Measurements from ENCODE around the gene ZNF407. TPM values are rescaled to one million over a fixed set of nuclear protein-coding genes. Genes with fewer than 3 reads are reported as not detected.

ZNF407 gene
- total and polyA plus RNA-seq, 9 donors = 5.3 to 22.3 (median 18.7) TPM

- no peaks in the 10 kb centered on the region for H3K4me1 ChIP-seq (ENCODE audit: insufficient read depth)
- no peak overlapping the region for H3K27ac ChIP-seq
- intact Hi-C loops (cut with DNase I) = no loop called here
- H3K36me3 ChIP-seq = no peaks in the 10 kb centered on the region
- WGBS, 3 donors = 92 to 98% (median 96%) methylated on average over 9 of the region's 9 CpGs
- DNase-seq = no peak
- no peaks in the 10 kb centered on the region for H3K27me3 ChIP-seq
- TF ChIP-seq, protein P1, sequence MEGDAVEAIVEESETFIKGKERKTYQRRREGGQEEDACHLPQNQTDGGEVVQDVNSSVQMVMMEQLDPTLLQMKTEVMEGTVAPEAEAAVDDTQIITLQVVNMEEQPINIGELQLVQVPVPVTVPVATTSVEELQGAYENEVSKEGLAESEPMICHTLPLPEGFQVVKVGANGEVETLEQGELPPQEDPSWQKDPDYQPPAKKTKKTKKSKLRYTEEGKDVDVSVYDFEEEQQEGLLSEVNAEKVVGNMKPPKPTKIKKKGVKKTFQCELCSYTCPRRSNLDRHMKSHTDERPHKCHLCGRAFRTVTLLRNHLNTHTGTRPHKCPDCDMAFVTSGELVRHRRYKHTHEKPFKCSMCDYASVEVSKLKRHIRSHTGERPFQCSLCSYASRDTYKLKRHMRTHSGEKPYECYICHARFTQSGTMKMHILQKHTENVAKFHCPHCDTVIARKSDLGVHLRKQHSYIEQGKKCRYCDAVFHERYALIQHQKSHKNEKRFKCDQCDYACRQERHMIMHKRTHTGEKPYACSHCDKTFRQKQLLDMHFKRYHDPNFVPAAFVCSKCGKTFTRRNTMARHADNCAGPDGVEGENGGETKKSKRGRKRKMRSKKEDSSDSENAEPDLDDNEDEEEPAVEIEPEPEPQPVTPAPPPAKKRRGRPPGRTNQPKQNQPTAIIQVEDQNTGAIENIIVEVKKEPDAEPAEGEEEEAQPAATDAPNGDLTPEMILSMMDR (IDR thresholded peaks at IDR 0.05) = no peak
- TF ChIP-seq POLR2A (IDR thresholded peaks at IDR 0.05) = no peak
- no peaks in the 10 kb centered on the region for H3K9me3 ChIP-seq
- no peak overlapping the region for H3K4me3 ChIP-seq
These were observed 455.5 kb downstream of the ZNF407 start for GRCh38 chr18:75053028-75053629.

DNA sequence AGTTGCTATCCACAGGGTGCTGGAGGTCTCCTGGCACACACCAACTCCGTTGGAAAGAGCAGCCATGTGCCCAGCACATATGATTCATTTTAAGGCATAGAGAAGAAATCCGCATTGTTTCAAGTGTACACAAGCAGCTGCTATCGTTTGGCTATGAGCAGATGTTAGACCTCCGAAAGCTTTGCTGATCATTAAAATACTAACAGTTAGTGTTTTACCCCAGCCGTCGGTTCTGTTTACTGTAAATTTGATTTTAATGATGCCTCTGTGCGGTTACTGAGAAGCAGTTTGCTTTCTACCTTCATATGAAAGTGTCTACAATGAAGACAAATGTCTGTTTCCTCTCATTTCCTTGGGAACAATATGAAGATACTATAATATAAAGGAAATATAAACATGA lies 456.4 kb downstream of the ZNF407 start:
- TF ChIP-seq EP300 (IDR thresholded peaks at IDR 0.05) (no peak), POLR2A (IDR thresholded peaks at IDR 0.05) (no peak)
- TF ChIP-seq, protein P1 (IDR thresholded peaks at IDR 0.05) = no peak
- no peaks in the 10 kb centered on the region for H3K4me1 ChIP-seq (ENCODE audit: insufficient read depth)
- intact Hi-C loops (cut with DNase I) = no loop called here
- WGBS, 3 donors = 31 to 68% (median 42%) methylated on average over 7 of the region's 7 CpGs
- H3K27me3 ChIP-seq = no peaks in the 10 kb centered on the region
- H3K36me3 ChIP-seq = no peaks in the 10 kb centered on the region
- H3K27ac ChIP-seq = no peak overlapping the region
- no peak for DNase-seq
- H3K4me3 ChIP-seq = no peak overlapping the region
- no peaks in the 10 kb centered on the region for H3K9me3 ChIP-seq

- no peak for DNase-seq
- intact Hi-C loops (cut with DNase I) = no loop called here
- Histone ChIP-seq H3K4me3 (no peak overlapping the region), H3K27ac (no peak overlapping the region), H3K36me3 (no peaks in the 10 kb centered on the region), H3K27me3 (no peaks in the 10 kb centered on the region), H3K9me3 (no peaks in the 10 kb centered on the region), H3K4me1 (ENCODE audit: insufficient read depth) (no peaks in the 10 kb centered on the region)
- WGBS, 3 donors = 94 to 99% (median 94%) methylated on average over 5 of the region's 5 CpGs
- TF ChIP-seq POLR2A (IDR thresholded peaks at IDR 0.05) (no peak), EP300 (IDR thresholded peaks at IDR 0.05) (no peak)
- TF ChIP-seq, protein P1 (IDR thresholded peaks at IDR 0.05) = no peak
These were observed 456.9 kb downstream of the ZNF407 start for GRCh38 chr18:75054611-75055010.

GRCh38 chr18:75057169-75057960 lies 459.7 kb downstream of the ZNF407 start:
- no peaks in the 10 kb centered on the region for H3K27me3 ChIP-seq
- no peaks in the 10 kb centered on the region for H3K36me3 ChIP-seq
- intact Hi-C loops (cut with DNase I) = no loop called here
- no peak for DNase-seq
- WGBS, 3 donors = 93 to 94% (median 94%) methylated on average over 10 of the region's 10 CpGs
- no peaks in the 10 kb centered on the region for H3K9me3 ChIP-seq
- no peak overlapping the region for H3K27ac ChIP-seq
- no peak for TF ChIP-seq EP300 (IDR thresholded peaks at IDR 0.05)
- TF ChIP-seq, protein P1 (IDR thresholded peaks at IDR 0.05) = no peak
- no peak overlapping the region for H3K4me3 ChIP-seq
- no peaks in the 10 kb centered on the region for H3K4me1 ChIP-seq (ENCODE audit: insufficient read depth)
